ENCODE data around the gene TTC34.
"Not testable (repeated sequence)": the region's sequence is repeated elsewhere in the genome, so short reads cannot be mapped to it uniquely, and the experiment has no call there.

DNA sequence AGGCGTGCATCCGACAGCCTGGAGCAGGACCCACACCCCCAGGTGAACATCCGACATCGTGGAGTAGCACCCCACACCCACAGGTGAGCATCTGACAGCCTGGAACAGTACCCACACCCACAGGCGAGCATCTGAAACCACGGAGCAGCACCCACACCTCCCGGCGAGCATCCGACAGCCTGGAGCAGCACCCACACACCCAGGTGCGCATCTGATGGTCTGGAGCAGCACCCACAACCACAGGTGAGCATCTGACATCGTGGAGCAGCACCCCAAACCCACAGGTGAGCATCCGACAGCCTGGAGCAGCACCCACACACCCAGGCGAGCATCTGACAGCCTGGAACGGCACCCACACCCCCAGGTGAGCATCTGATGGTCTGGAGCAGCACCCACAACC, 46.1 kb downstream of the TTC34 start:
- not testable (repeated sequence) for TF ChIP-seq POLR2A (IDR thresholded peaks at IDR 0.05; ENCODE audit: low read depth, low read length); POLR2AphosphoS5 (IDR thresholded peaks at IDR 0.05; ENCODE audit: low read depth, low read length); TAF1 (IDR thresholded peaks at IDR 0.05; ENCODE audit: borderline replicate concordance, low read depth, low read length)

Data from GM12892 (cell line).